GM13977 (cell line): ENCODE results near the gene NAT9.

Source experiments
- DNase-seq: peaks from one replicate; pipeline ENCODE4 v3.0.0; 2012; ENCODE audit warnings: low spot score
- in situ Hi-C: fragments of 300-500 bp; cut with MboI; formaldehyde crosslinking; loops from one replicate; pipeline ENCODE4 v1.12.0; 2022; ENCODE audit warnings: low sequenced_read_pairs, low pct_unique_long_range_greater_than_20kb, mixed read lengths, inconsistent platforms; ENCODE audit not compliant: unreplicated experiment
- TF ChIP-seq, protein P1 (sequence below): IDR thresholded peaks from 2 replicates; pipeline ENCODE4 v1.5.1; 2012; ENCODE audit warnings: mild to moderate bottlenecking, control low read depth; ENCODE audit not compliant: insufficient read depth; ENCODE audit errors: extremely low read depth, missing control alignments

NAT9 gene

DNA sequence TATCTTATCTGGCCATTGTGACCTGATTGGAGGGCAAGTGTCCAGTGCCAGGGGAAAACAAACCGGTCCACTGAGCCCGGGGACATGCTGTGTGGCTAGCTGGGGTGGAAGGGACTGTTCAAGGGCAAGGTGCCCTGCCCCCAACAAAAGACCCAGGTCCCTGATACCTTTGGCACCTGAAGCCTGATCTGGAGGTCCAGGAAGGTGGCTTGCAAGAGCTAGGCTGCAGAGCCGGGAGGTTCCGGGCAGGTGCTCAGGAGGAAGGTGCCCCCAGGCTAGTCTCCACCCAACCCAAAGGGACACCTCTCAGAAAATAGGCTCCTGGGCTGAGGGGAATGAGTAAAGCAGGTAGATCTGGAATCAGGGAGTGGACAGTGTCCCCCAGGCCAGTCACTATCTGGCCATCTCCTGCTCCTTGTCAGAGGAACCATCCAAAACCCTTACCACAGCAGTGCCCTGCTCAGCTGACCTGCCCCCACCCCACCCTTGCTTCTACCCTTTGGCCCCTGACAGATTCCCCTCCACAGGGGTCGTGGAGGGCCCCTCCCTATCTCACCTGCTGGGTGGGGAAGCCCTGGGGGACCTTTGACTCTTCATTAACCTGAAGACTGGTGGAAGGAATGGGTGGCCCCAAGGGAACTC is 6.2 kb downstream of the NAT9 start:
- in situ Hi-C loops: loop anchor here (25.0 kb wide), 1 partner anchor 417 kb away; the partner anchor contains the start of gene SUMO2
- DNase-seq: no peak
- TF ChIP-seq, protein P1, sequence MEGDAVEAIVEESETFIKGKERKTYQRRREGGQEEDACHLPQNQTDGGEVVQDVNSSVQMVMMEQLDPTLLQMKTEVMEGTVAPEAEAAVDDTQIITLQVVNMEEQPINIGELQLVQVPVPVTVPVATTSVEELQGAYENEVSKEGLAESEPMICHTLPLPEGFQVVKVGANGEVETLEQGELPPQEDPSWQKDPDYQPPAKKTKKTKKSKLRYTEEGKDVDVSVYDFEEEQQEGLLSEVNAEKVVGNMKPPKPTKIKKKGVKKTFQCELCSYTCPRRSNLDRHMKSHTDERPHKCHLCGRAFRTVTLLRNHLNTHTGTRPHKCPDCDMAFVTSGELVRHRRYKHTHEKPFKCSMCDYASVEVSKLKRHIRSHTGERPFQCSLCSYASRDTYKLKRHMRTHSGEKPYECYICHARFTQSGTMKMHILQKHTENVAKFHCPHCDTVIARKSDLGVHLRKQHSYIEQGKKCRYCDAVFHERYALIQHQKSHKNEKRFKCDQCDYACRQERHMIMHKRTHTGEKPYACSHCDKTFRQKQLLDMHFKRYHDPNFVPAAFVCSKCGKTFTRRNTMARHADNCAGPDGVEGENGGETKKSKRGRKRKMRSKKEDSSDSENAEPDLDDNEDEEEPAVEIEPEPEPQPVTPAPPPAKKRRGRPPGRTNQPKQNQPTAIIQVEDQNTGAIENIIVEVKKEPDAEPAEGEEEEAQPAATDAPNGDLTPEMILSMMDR: no peak

DNA sequence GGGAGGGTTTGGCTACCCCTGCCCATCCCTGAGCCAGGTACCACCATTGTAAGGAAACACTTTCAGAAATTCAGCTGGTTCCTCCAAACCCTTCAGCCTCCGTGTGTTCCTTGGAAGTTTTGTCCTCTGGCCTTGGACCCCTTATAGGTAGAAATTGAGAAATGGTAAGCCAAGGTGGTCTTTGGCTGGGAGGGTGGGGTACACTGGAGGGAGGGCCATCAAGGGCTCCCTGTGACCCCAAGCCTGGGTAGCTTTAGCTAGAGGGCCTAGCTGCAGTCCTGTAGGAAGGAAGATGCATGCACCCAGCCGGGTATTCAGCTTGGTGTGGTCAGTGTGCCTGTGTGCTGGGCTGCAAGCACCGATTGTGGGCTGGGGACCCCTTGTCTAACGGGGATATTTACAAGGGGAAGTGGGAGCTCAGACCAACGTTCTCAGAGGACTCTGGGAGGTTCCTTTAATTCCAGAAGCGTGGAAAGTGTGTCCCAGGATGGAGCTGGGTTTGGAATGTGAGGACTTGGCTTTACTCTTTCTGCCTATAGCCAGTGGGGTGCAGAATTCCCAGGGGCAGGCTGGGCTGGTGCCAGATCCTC is 6.8 kb downstream of the NAT9 start:
- no peak for DNase-seq
- TF ChIP-seq, protein P1: no peak
- in situ Hi-C loops: loop anchor here (25.0 kb wide), 1 partner anchor 418 kb away; the partner anchor contains the start of gene SUMO2

DNA sequence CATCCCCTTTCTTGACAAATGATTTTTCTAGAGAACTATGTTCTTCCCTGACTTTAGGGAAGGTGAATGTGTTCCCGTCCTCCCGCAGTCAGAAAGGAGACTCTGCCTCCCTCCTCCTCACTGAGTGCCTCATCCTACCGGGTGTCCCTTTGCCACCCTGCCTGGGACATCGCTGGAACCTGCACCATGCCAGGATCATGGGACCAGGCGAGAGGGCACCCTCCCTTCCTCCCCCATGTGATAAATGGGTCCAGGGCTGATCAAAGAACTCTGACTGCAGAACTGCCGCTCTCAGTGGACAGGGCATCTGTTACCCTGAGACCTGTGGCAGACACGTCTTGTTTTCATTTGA is 7.4 kb downstream of the NAT9 start:
- no peak for DNase-seq
- TF ChIP-seq, protein P1: no peak
- in situ Hi-C loops: loop anchor here (25.0 kb wide), 1 partner anchor 419 kb away; the partner anchor contains the start of gene SUMO2

DNA sequence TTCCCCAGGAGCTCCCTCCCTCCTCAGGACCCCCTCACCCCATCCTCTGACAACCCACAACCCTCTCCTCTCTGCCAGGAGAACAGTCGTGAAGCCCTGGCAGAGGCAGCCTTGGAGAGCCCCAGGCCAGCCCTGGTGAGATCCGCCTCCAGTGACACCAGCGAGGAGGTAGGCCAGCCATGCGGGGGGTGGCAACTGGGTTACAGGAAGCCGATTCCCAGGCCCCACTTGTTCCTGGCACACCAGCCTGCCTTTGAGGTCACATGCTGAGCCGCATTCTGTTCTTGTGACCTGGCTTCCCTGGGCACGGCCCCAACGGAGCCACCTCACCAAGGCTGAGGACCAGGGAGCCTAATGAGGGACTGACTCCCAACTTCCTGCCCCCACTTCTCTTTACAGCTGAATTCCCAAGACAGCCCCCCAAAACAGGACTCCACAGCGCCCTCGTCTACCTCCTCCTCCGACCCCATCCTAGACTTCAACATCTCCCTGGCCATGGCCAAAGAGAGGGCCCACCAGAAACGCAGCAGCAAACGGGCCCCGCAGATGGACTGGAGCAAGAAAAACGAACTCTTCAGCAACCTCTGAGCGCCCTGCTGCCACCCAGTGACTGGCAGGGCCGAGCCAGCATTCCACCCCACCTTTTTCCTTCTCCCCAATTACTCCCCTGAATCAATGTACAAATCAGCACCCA is 7.9 kb downstream of the NAT9 start:
- in situ Hi-C loops: loop anchor here (25.0 kb wide), 1 partner anchor 419 kb away; the partner anchor contains the start of gene SUMO2
- no peak for DNase-seq
- TF ChIP-seq, protein P1: no peak

DNA sequence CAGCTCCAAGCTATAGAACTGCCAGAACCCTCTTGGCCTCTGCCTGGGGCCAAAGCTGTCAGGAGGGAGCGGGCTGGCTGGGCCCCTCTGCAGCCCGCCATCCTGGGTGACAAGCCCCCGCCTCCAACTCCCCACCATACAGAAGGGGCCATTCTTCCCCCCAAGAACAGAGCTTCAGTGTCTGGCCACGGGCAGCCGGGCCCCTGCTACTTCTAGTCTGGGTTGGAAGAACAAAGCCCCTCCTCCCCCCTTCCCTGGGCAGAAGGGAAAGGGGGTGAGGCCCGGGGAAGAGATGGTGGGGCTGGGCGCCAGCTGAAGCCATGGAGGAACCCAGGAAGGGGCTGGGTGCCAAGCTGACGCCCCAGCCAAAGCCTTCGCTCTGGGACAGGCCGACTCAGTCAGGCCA is 9.0 kb downstream of the NAT9 start:
- DNase-seq: no peak
- TF ChIP-seq, protein P1: no peak

DNA sequence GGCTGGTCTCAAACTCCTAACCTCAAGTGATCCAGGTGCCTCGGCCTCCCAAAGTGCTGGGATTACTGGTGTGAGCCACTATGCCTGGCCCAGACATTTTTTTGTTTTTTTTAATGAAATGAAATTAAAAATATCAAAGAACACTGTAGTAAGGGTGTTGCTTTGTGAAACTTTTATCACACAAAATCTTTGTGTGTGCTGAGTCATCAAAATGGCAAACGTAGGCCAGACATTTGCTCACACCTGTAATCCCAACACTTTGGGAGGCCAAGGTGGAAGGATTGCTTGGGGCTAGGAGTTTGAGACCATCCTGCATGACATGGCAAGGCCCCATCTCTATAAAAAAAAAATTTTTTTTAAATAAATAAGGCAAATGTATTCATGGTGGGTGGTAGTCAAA is 9.7 kb downstream of the NAT9 start:
- in situ Hi-C loops: loop anchor here (25.0 kb wide), 1 partner anchor 421 kb away; the partner anchor contains the start of gene SUMO2
- TF ChIP-seq, protein P1: no peak
- DNase-seq: no peak

More for the DNA sequence above, 9.0 kb downstream of the NAT9 start:
- in situ Hi-C loops: loop anchor here (25.0 kb wide), 1 partner anchor 420 kb away; the partner anchor contains the start of gene SUMO2
